ENCODE measurements around the gene F2RL3.

F2RL3 gene

GRCh38 chr19:16862826-16863415 is 25.9 kb upstream of the F2RL3 start:
- no peak for DNase-seq (ENCODE audit: low read depth)
- no peak overlapping the region for H3K4me3 ChIP-seq (replicated peaks; ENCODE audit: low read depth, low read length)
- TF ChIP-seq, protein P1, sequence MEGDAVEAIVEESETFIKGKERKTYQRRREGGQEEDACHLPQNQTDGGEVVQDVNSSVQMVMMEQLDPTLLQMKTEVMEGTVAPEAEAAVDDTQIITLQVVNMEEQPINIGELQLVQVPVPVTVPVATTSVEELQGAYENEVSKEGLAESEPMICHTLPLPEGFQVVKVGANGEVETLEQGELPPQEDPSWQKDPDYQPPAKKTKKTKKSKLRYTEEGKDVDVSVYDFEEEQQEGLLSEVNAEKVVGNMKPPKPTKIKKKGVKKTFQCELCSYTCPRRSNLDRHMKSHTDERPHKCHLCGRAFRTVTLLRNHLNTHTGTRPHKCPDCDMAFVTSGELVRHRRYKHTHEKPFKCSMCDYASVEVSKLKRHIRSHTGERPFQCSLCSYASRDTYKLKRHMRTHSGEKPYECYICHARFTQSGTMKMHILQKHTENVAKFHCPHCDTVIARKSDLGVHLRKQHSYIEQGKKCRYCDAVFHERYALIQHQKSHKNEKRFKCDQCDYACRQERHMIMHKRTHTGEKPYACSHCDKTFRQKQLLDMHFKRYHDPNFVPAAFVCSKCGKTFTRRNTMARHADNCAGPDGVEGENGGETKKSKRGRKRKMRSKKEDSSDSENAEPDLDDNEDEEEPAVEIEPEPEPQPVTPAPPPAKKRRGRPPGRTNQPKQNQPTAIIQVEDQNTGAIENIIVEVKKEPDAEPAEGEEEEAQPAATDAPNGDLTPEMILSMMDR (IDR thresholded peaks at IDR 0.05; ENCODE audit: low read length, missing control alignments), result no peak

GRCh38 chr19:16867211-16867610 is 21.6 kb upstream of the F2RL3 start:
- no peak for DNase-seq (ENCODE audit: low read depth)
- TF ChIP-seq, protein P1 (IDR thresholded peaks at IDR 0.05; ENCODE audit: low read length, missing control alignments), result no peak
- no peak overlapping the region for H3K4me3 ChIP-seq (replicated peaks; ENCODE audit: low read depth, low read length)

DNA sequence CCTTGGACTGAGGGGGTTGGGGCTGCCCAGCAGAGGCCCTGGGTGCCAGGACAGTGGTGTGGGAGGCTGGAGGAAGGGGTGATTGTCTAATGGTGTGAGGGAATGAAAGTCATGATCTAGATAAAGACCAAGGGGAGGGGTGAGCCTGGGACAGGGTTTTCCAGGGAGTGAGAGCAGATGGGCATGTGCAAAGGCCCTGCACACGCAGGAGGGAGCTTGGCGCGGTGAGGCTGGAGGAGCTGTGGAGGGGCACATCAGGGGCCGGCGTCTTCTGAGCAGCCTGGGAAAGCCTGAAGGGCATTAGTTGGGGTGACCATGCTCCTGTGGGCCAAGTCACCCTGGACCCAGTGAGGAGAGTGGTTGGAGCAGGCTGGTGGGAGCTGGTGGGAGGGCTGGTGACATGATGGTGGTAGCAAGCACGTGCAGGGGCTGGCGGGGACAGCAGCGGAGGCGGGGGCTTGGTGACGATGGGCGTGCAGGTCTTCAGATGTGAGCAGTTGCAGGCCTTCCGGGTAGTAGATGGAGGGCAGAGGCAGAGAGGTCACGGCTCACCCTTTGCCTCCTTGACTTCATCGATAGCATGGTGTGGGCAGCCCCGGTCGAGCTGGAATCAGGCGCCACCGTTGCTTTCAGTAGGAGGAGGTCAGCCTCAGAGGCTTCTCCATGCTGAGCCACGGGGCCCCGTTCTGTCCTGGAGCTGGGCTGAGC is 20.2 kb upstream of the F2RL3 start:
- TF ChIP-seq, protein P1 (IDR thresholded peaks at IDR 0.05; ENCODE audit: low read length, missing control alignments), result no peak
- H3K4me3 ChIP-seq (replicated peaks; ENCODE audit: low read depth, low read length), result no peak overlapping the region
- DNase-seq (ENCODE audit: low read depth), result no peak

- DNase-seq (ENCODE audit: low read depth), result no peak
- no peak overlapping the region for H3K4me3 ChIP-seq (replicated peaks; ENCODE audit: low read depth, low read length)
- TF ChIP-seq, protein P1 (IDR thresholded peaks at IDR 0.05; ENCODE audit: low read length, missing control alignments), result no peak
Observed at GRCh38 chr19:16869331-16869972, 19.3 kb upstream of the F2RL3 start.

DNA sequence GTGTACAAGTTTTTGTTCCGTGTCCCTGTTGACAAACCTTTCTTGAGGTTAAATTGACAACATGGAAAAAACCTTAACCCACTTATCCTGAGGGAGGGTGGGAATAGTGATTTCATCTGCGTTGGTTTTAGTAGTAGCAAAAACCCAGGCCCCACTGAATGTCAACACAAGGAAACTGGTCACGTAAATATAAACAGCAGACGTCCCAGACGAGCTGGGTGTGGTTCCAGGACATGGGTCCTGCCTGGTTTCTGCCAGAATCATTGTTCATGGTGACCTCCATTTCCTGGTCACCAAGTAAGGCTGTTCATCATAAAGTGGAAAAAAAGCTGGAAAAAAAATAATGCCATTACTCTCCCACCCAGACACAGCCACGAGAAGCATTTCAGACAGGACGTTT is 16.9 kb upstream of the F2RL3 start:
- DNase-seq (ENCODE audit: low read depth), result peak; percentile 27
- no peak overlapping the region for H3K4me3 ChIP-seq (replicated peaks; ENCODE audit: low read depth, low read length)
- TF ChIP-seq, protein P1 (IDR thresholded peaks at IDR 0.05; ENCODE audit: low read length, missing control alignments), result no peak

DNA sequence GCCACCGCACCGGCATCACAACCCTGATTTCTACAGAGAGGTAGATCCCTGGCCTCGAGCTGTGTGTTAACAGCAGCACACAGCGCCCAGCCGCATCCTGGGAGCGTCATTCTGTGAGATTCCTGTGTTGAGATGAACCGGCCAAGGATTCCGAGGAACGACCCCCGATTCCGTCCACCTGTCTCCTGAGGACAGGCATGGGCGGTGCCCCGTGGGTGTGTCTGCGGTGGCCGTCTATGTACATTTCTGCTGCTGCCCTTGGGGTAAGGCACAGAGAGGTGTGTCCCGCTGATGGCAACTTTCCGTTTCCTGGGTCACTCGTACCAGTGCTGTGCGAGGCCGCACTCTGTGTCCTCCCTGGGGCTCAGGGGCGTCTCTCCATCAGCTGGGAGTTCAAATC is 16.1 kb upstream of the F2RL3 start:
- no peak for DNase-seq (ENCODE audit: low read depth)
- TF ChIP-seq, protein P1 (IDR thresholded peaks at IDR 0.05; ENCODE audit: low read length, missing control alignments), result no peak
- H3K4me3 ChIP-seq (replicated peaks; ENCODE audit: low read depth, low read length), result no peak overlapping the region

All from fibroblast of pulmonary artery (primary cell).